Measurements from ENCODE around the gene GTF2A1. TPM values are rescaled to one million over a fixed set of nuclear protein-coding genes. Genes with fewer than 3 reads are reported as not detected.

Gene GTF2A1
- polyA plus RNA-seq, 1 of the 3 experiments (the other 2 are of a cell fraction): 7.6 TPM

- 47% methylated on average over 3 of the region's 3 CpGs for WGBS (ENCODE audit: low lambda C conversion rate)
- Histone ChIP-seq H3K4me2 (no peak overlapping the region), H3K27me3 (ENCODE audit: insufficient read depth) (no peaks in the 10 kb centered on the region), H3F3A (replicated peaks; ENCODE audit: insufficient read depth) (no peaks in the 10 kb centered on the region), H4K20me1 (ENCODE audit: insufficient read depth) (no peaks in the 10 kb centered on the region), H3K36me3 (replicated peaks in 1 of 2; ENCODE audit: control insufficient read depth in 1 of 2, insufficient read depth in 2 of 2, low read length in 1 of 2) (no peaks in the 10 kb centered on the region), H3K9me2 (no peaks in the 10 kb centered on the region), H3K9me3 (no peaks in the 10 kb centered on the region), H3K4me1 (ENCODE audit: control insufficient read depth in 1 of 2, insufficient read depth in 2 of 2, low read depth in 1 of 2, low read length in 1 of 2) (no peaks in the 10 kb centered on the region), H3K79me2 (ENCODE audit: insufficient read depth) (no peaks in the 10 kb centered on the region), H3K27ac (ENCODE audit: low read depth in 2 of 2, low read length in 1 of 2) (no peak overlapping the region), H3K4me3 (ENCODE audit: low read depth in 2 of 2, low read length in 1 of 2) (no peak overlapping the region), H3K9ac (no peak overlapping the region), H2AFZ (ENCODE audit: low read depth) (no peak overlapping the region)
- ChIA-PET CTCF (interaction anchor here (6.4 to 16.6 kb wide), 2 partner anchors 188 to 199 kb away, joined by 43 to 321 read pairs; no protein-coding TSS in a partner anchor), POLR2A (no interaction called here)
- TF ChIP-seq FOXM1 (IDR thresholded peaks at IDR 0.05; ENCODE audit: low read depth) (no peak), EZH2phosphoT487 (IDR thresholded peaks at IDR 0.05; ENCODE audit: borderline replicate concordance, low read depth) (no peak), ZBTB33 (IDR thresholded peaks at IDR 0.05; ENCODE audit: borderline replicate concordance, low read depth) (no peak), ELF1 (IDR thresholded peaks at IDR 0.05) (no peak), TEAD4 (IDR thresholded peaks at IDR 0.05; ENCODE audit: borderline replicate concordance, insufficient read depth) (no peak), EP300 (IDR thresholded peaks at IDR 0.05; ENCODE audit: borderline replicate concordance in 1 of 2, low read depth in 1 of 2, low read length in 1 of 2) (no peak), RCOR1 (IDR thresholded peaks at IDR 0.05; ENCODE audit: low read length) (no peak), GABPA (IDR thresholded peaks at IDR 0.05; ENCODE audit: low read depth) (no peak)
- DNase-seq: no peak
Measured at GRCh38 chr14:81265636-81266169, 44.9 kb upstream of the GTF2A1 start.

- no peak overlapping the region for H3K9ac ChIP-seq
- H3K9me3 ChIP-seq: no peaks in the 10 kb centered on the region
- no peak for DNase-seq
- no peak overlapping the region for H3K27ac ChIP-seq (ENCODE audit: low read depth in 2 of 2, low read length in 1 of 2)
- no peaks in the 10 kb centered on the region for H3K79me2 ChIP-seq (ENCODE audit: insufficient read depth)
- H3K9me2 ChIP-seq: no peaks in the 10 kb centered on the region
- H3F3A ChIP-seq (replicated peaks; ENCODE audit: insufficient read depth): no peaks in the 10 kb centered on the region
- no peaks in the 10 kb centered on the region for H3K36me3 ChIP-seq (replicated peaks in 1 of 2; ENCODE audit: control insufficient read depth in 1 of 2, insufficient read depth in 2 of 2, low read length in 1 of 2)
- ChIA-PET POLR2A (no interaction called here), CTCF (interaction anchor here (1.0 to 16.6 kb wide), 3 partner anchors 171 to 200 kb away, joined by 3 to 321 read pairs (median 43); no protein-coding TSS in a partner anchor)
- no peaks in the 10 kb centered on the region for H4K20me1 ChIP-seq (ENCODE audit: insufficient read depth)
- no peaks in the 10 kb centered on the region for H3K4me1 ChIP-seq (ENCODE audit: control insufficient read depth in 1 of 2, insufficient read depth in 2 of 2, low read depth in 1 of 2, low read length in 1 of 2)
- TF ChIP-seq RFX5 (IDR thresholded peaks at IDR 0.05; ENCODE audit: low read length) (no peak), MXI1 (IDR thresholded peaks at IDR 0.05; ENCODE audit: low read depth, low read length) (no peak), FOXJ3 (CRISPR knock-in tag; IDR thresholded peaks at IDR 0.05) (no peak), NRF1 (IDR thresholded peaks at IDR 0.05; ENCODE audit: low read depth, low read length) (no peak), CHD2 (IDR thresholded peaks at IDR 0.05; ENCODE audit: low read length, partially characterized antibody) (no peak), RAD21 (IDR thresholded peaks at IDR 0.05; ENCODE audit: low read length) (no peak), SMC3 (IDR thresholded peaks at IDR 0.05; ENCODE audit: low read depth, low read length) (no peak), GABPA (IDR thresholded peaks at IDR 0.05; ENCODE audit: low read depth) (no peak)
- H2AFZ ChIP-seq (ENCODE audit: low read depth): no peak overlapping the region
- 53% methylated on average over 1 of the region's 1 CpG for WGBS (ENCODE audit: low lambda C conversion rate)
- no peak overlapping the region for H3K4me2 ChIP-seq
- no peaks in the 10 kb centered on the region for H3K27me3 ChIP-seq (ENCODE audit: insufficient read depth)
- no peak overlapping the region for H3K4me3 ChIP-seq (ENCODE audit: low read depth in 2 of 2, low read length in 1 of 2)
Measured at GRCh38 chr14:81264671-81265070, 43.9 kb upstream of the GTF2A1 start.

Measured in SK-N-SH (cell line).